Measurements from ENCODE around the gene RAMP2. TPM values are rescaled to one million over a fixed set of nuclear protein-coding genes. Genes with fewer than 3 reads are reported as not detected.

RAMP2 gene
- polyA plus RNA-seq, 1 donor, result 69.2 TPM

DNA sequence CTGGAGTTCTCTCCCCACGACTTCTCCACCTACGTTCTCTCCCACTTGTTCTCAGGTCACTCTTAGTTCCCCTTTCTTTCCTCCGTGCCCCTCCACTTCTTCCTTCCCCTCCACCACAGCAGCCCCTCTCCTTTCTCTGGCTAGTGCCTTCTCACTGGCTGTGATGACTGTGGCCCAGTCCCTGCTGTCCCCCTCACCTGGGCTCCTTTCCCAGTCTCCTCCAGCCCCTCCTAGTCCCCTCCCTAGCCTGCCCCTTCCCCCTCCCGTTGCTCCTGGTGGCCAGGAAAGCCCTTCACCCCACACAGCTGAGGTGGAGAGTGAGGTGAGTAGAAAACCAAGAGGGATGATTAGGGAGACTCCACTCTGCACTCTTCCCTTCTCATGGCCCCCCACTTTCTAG, 34.0 kb downstream of the RAMP2 start:
- DNase-seq, result no peak

DNA sequence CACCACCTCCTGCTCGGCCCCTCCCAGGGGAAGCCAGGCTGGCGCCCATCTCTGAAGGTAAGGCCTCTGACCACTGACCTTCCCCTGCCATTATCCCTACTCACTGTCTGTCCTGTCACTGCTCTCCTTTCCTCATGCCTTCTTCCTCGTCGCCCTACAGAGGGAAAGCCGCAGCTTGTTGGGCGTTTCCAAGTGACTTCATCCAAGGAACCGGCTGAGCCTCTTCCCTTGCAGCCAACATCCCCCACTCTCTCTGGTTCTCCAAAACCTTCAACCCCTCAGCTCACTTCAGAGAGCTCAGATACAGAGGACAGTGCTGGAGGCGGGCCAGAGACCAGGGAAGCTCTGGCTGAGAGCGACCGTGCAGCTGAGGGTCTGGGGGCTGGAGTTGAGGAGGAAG, 34.4 kb downstream of the RAMP2 start:
- DNase-seq, result no peak

DNA sequence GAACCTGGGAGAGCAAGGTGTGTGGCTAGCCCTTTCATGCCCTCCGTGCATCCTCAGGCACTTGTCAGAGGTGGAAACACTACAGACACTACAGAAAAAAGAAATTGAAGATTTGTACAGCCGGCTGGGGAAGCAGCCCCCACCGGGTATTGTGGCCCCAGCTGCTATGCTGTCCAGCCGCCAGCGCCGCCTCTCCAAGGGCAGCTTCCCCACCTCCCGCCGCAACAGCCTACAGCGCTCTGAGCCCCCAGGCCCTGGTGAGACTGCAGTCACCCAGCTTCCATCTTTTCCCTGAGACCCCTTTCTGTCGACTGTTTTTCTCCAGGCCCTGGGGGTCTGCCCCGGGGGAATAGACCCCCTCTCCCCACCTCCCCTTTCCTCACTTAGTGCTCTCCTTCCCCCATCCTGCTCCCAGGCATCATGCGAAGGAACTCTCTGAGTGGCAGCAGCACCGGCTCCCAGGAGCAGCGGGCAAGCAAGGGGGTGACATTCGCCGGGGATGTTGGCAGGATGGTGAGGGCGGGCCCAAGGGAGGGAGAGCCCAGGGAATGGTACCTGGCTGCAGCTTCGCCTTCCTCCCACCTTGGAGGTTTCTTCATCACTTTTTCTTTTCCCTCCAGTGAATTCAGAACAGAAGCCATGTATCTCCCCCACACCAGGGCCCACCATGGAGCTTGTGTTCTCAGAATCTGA, 35.2 kb downstream of the RAMP2 start:
- no peak for DNase-seq

DNA sequence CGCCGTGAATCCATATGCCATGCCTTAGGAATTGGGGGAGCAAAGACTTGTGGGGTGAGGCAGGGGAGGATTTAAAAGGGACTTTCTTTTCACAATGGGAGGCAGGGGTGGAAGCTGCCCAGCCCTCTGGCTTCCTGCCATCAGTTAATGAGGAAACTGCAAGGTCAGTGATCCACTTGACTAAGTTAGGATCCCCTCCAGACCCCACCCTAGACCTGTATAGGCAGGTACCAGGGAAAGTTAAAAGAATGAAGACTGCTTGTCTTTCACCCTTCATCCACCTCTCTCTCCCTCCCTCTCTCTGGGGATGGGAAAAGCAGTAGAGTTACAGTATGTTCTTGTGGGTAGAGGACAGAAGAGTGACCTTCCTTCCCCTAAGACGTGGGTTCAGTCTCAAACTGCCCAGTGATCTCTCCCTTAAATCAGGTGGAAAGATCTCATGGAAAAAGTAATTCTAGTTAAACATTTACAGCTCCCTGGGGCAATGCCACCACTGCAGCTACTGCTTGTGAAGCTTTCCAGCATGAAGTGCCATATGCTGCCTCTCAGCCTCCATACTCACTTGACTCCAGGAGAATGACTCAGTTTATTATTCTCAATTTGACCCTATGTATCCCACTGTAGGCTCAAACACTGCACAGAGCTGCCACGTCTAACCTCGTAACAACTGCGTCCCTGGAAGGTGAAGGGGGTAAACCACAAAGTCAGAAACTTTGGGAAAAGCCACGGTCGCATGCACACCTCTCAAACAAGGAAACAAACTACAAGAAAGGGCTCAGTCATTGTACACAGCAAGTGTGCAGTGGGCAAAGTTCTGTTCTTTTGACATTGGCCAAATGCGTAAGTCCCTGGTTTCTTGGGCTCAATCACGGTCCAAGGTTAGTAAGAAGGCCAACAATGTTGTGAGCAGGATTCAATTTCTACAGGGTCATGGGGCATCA, 36.3 kb downstream of the RAMP2 start:
- DNase-seq, result no peak

DNA sequence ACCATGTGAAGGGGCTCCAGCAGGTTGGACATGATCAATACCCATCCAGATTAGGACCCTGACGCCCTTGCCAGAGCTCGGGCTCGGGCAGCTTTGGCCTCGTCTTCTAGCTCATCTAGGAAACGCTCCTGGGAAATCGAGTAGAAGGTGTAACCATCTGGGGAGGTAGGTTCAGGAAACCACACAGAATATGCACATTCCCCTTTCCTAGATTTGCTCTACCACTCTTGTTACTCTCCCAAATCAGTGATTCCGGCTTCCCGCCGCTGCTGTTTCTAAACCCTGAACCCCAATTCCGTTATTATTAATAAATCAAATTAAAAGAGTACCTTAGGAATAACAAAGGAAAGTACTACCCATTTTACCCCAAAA, 37.0 kb downstream of the RAMP2 start:
- no peak for DNase-seq

DNA sequence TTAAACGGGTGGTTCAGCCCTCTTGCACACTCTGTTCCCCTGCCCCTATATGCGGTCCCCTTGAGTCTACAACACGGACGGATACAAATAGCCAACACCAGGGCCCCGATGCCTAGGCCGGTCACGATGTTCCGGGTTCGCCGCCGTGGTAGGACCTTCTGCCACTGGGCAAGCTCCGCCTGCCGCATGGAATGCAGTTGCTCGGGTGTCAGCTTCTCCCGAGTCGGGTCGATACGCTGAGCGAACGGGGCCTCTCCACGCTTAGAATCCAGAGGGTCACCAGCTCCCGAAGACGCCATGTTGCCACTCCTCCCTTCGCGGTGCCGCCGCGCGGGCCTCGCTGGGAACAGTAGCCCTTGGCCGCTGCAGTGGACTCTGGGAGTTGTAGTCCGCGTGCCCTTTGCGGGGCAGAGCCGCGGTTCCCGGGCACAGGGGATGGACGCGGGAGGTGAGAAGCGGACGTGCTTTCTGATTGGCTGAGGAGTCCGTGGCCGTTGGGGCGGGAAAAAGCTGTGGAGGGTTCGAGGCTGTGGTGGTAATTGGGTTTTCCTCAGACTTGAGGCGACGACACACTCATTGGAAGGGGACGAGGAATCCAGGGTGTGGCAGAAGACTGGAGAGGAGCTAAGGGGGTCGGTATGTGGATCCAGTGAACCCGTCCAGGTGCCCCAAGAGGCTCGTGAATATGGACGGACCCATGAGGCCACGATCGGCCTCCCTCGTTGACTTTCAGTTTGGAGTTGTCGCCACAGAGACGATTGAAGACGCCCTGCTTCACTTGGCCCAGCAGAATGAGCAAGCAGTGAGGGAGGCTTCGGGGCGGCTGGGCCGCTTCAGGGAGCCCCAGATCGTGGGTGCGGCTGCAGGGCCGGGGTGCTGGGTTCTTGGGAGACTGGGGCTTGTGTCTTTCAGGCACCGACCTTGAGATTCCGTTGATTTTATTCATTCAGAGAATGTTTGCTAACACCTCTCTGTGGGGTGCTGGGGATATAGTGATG, 37.7 kb downstream of the RAMP2 start, which contains the start of the genes CNTD1 and COA3:
Gene CNTD1, plus strand, starts transcription at position 479 of the 998 bp plus-strand sequence. Its CDS starts 207 bp downstream, at position 686.
Gene COA3, minus strand, starts transcription at position 322 of the 998 bp plus-strand sequence. Its CDS starts 23 bp downstream, at position 299.
- peak; percentile 86 for DNase-seq

DNA sequence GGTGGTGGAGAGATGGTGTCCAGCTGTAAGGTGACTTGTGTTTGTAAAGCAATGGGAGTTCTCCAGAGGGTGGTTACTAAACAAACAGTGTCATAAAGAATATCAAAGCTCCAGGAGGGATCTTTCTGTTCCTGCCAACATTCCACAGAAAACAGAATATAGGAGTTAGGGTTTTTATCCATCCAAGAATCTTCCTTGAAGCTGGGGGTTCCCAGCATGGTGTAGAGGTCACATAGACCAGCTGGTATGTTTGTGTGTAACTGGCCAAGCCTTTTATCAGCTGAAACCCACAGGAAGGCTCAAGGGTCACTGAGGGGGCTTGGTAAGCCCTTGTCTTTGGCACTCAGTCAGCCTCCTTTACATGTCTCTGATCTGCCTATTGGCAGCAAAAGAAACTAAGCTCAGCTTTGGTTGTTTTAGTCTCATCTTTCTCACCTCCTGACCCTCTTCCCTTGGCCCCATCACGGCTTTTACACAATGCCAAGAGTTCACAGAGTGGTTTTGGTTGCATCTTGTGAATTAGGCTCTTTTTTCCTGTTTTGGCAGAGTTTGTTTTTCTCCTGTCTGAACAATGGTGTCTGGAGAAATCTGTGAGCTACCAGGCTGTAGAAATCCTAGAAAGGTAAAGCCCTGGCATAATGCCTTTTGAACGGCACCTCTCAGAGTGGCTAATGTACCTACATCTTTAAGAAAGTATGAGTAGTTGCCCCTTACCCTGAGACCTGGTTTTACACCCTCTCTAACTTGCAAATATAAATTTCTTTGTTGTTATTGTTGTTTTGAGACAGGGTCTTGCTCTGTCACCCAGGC, 42.3 kb downstream of the RAMP2 start:
- no peak for DNase-seq

DNA sequence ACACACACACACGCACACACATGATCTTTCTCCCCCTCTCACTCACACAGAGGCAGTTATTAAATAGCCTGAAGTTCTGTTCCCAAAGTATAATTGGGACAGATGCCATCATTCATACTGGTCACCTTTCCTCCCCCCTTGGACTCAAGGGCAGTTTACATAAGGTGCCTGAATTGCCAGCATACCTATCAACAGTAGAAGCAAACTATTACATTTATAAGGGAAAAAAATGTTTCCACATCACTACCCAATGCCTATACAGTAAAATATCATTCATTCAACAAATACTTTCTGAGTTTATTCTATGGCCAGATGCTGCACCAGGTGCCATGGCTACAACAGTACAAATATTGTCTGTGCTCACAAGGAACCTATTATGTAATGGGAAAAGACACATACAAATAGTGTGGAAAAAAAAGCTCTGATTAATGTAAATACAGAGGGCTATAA, 43.9 kb downstream of the RAMP2 start:
- DNase-seq, result no peak

DNA sequence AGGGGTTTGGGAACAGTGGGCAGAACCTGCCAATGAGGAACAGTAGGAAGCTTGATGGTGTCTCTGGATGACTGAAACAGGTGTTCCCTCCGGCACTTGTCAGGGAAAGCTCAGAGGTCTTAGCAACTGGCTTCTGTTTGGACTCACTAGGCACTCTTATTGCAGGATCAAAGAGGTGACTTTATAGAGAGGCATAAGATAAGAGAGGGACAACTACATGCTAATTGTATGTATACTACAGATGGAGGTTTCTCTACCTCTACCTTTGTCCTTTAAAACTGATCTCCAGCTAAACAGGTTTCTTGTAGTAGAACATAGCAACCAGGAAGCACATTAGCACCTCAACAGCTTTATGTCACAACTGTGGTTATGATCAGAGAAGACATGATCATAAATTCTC, 45.2 kb downstream of the RAMP2 start:
- no peak for DNase-seq

DNA sequence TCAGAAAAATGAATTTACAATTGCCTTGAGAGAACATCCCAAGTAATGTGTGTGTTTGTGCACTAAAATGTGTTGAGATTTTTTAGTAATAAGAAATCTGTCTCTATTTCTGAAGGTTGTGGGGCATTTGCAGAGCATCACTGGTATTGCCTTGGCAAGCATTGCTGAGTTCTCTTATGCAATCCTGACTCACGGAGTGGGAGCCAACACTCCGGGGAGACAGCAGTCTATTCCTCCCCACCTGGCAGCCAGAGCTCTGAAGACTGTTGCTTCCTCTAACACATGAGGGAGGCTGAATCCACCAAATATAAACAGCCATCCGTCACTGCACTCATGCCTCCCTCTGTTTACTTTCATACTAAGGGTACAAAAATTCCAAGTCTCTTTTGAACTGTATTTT, 48.2 kb downstream of the RAMP2 start:
- DNase-seq, result no peak

Other genes with a start within 250 kb of the RAMP2 start
- gene NAGLU, start 225.0 kb upstream of the RAMP2 start, polyA plus RNA-seq (ENCODE audit: insufficient read length), result 22.7 TPM
- 3.3 TPM for gene HSD17B1, start 208.3 kb upstream of the RAMP2 start, polyA plus RNA-seq (ENCODE audit: insufficient read length)
- 28.6 TPM for gene COASY, start 199.1 kb upstream of the RAMP2 start, polyA plus RNA-seq (ENCODE audit: insufficient read length)
- 35.2 TPM for gene MLX, start 194.1 kb upstream of the RAMP2 start, polyA plus RNA-seq (ENCODE audit: insufficient read length)
- gene PSMC3IP, start 183.5 kb upstream of the RAMP2 start, polyA plus RNA-seq (ENCODE audit: insufficient read length), result 10.2 TPM
- 39.5 TPM for gene RETREG3, start 151.9 kb upstream of the RAMP2 start, polyA plus RNA-seq (ENCODE audit: insufficient read length)
- gene TUBG1, start 151.5 kb upstream of the RAMP2 start, polyA plus RNA-seq (ENCODE audit: insufficient read length), result 33.6 TPM
- gene TUBG2, start 101.9 kb upstream of the RAMP2 start, polyA plus RNA-seq (ENCODE audit: insufficient read length), result 14.7 TPM
- 62.6 TPM for gene PLEKHH3, start 84.2 kb upstream of the RAMP2 start, polyA plus RNA-seq (ENCODE audit: insufficient read length)
- 3.2 TPM for gene CCR10, start 79.4 kb upstream of the RAMP2 start, polyA plus RNA-seq (ENCODE audit: insufficient read length)
- 12.1 TPM for gene CNTNAP1, start 78.7 kb upstream of the RAMP2 start, polyA plus RNA-seq (ENCODE audit: insufficient read length)
- gene EZH1, start 16.2 kb upstream of the RAMP2 start, polyA plus RNA-seq (ENCODE audit: insufficient read length), result 27.3 TPM
- gene VPS25, start 12.2 kb downstream of the RAMP2 start, polyA plus RNA-seq (ENCODE audit: insufficient read length), result 30.0 TPM
- gene WNK4, start 19.4 kb downstream of the RAMP2 start, polyA plus RNA-seq (ENCODE audit: insufficient read length), result 0.19 TPM
- 53.5 TPM for gene COA3, start 37.5 kb downstream of the RAMP2 start, polyA plus RNA-seq (ENCODE audit: insufficient read length)
- 0.70 TPM for gene CNTD1, start 37.6 kb downstream of the RAMP2 start, polyA plus RNA-seq (ENCODE audit: insufficient read length)
- gene BECN1, start 63.1 kb downstream of the RAMP2 start, polyA plus RNA-seq (ENCODE audit: insufficient read length), result 49.3 TPM
- gene PSME3, start 72.2 kb downstream of the RAMP2 start, polyA plus RNA-seq (ENCODE audit: insufficient read length), result 48.1 TPM
- gene AOC2, start 83.4 kb downstream of the RAMP2 start, polyA plus RNA-seq (ENCODE audit: insufficient read length), result 1.0 TPM
- gene AOC3, start 90.0 kb downstream of the RAMP2 start, polyA plus RNA-seq (ENCODE audit: insufficient read length), result 27.0 TPM
- gene G6PC1, start 139.6 kb downstream of the RAMP2 start, polyA plus RNA-seq (ENCODE audit: insufficient read length), result not detected
- 56.9 TPM for gene AARSD1, start 203.2 kb downstream of the RAMP2 start, polyA plus RNA-seq (ENCODE audit: insufficient read length)
- gene PTGES3L, start 218.9 kb downstream of the RAMP2 start, polyA plus RNA-seq (ENCODE audit: insufficient read length), result 69.1 TPM
- 9.6 TPM for gene RUNDC1, start 219.3 kb downstream of the RAMP2 start, polyA plus RNA-seq (ENCODE audit: insufficient read length)
- 2,367 TPM for gene RPL27, start 237.2 kb downstream of the RAMP2 start, polyA plus RNA-seq (ENCODE audit: insufficient read length)
- gene IFI35, start 245.6 kb downstream of the RAMP2 start, polyA plus RNA-seq (ENCODE audit: insufficient read length), result 7.2 TPM

Data from hindlimb muscle (tissue), 1 donor.